K562 (cell line): ENCODE measurements around the gene SPHK1. TPM values are rescaled to one million over a fixed set of nuclear protein-coding genes. Genes with fewer than 3 reads are reported as not detected.

Experiments used
- ATAC-seq: fragments of 200-7000 bp; cut with Tn5 transposase; 3 replicates; pipeline ENCODE4 v1.9.1; 2020; ENCODE audit warnings: moderate library complexity
- BruUV-seq: library from RNA; stranded (reverse); fragments of 400-500 nt; replicated peaks from 2 replicates; lab custom pipeline; 2021; lab: Mats Ljungman, UMichigan
- CTCF ChIA-PET: fragments of 300-600 bp; formaldehyde crosslinking; extraction: SDS; loops from one replicate; lab custom pipeline; 2021; ENCODE audit warnings: low intra/inter-chr PET ratio; lab: Yijun Ruan, JAX
- POLR2A ChIA-PET: fragments of 300-600, 350-650 bp; sonication (Branson Sonifier 250); formaldehyde crosslinking; extraction: SDS; loops from one replicate; lab custom pipeline; 2021; ENCODE audit warnings: antibody characterized with exemption, inconsistent platforms; lab: Yijun Ruan, JAX
- DNase-seq, 4 experiments: peaks; one replicate each; pipeline versions ENCODE4 v3.0.0 to v3.0.0-alpha.2; 2011 to 2018; ENCODE audit warnings: low spot score in 3 of 4, mixed read lengths in 3 of 4; ENCODE audit errors: extremely low read depth in 1 of 4
- FAIRE-seq: peaks from 2 replicates; lab custom pipeline; 2011; peaks lifted over from hg19 to GRCh38; lab: Jason Lieb, UNC
- H2AFZ ChIP-seq: 2 replicates; pipeline ENCODE4 v1.6.0; 2011; ENCODE audit warnings: low read depth, low read length, control low read depth, inconsistent platforms
- H3K27ac ChIP-seq: fragments of 200-600 bp; 3 replicates; pipeline ENCODE4 v1.8.0; 2011; ENCODE audit warnings: low read depth, mild to moderate bottlenecking, control low read depth, inconsistent platforms, low read length, moderate library complexity, mixed read lengths; ENCODE audit errors: extremely low read depth
- H3K27me3 ChIP-seq, 2 experiments: fragments of 300-600 bp in 1 of 2; 2 replicates in 1 of 2; 3 replicates in 1 of 2; pipeline versions ENCODE4 v1.6.0 to v1.8.0; 2011; ENCODE audit warnings: inconsistent platforms in 2 of 2, low read length in 2 of 2, mild to moderate bottlenecking in 1 of 2, mixed read lengths in 1 of 2, moderate library complexity in 1 of 2; ENCODE audit not compliant: control insufficient read depth in 2 of 2, insufficient read depth in 2 of 2
- H3K36me3 ChIP-seq: fragments of 300-600 bp; 3 replicates; pipeline ENCODE4 v1.8.0; 2011; ENCODE audit warnings: mild to moderate bottlenecking, low read length, inconsistent platforms; ENCODE audit not compliant: control insufficient read depth, insufficient read depth
- H3K4me1 ChIP-seq, 2 experiments: fragments of 200-600 bp in 1 of 2; replicated peaks in 1 of 2; 2 replicates in 1 of 2; 3 replicates in 1 of 2; pipeline versions ENCODE4 v1.5.1 to v1.8.0; 2011; ENCODE audit warnings: inconsistent platforms in 2 of 2, low read length in 2 of 2, mild to moderate bottlenecking in 1 of 2, mixed read lengths in 1 of 2, moderate library complexity in 1 of 2; ENCODE audit not compliant: control insufficient read depth in 2 of 2, insufficient read depth in 2 of 2
- H3K4me2 ChIP-seq: 2 replicates; pipeline ENCODE4 v1.6.1; 2011; ENCODE audit warnings: low read length, control low read depth, inconsistent platforms, mixed read lengths; ENCODE audit not compliant: insufficient read depth
- H3K4me3 ChIP-seq: fragments of 200-600 bp; sonication (generic), shearing (Covaris generic); 2 replicates; pipeline ENCODE4 v1.5.1; 2016; ENCODE audit warnings: control low read depth, inconsistent platforms
- H3K79me2 ChIP-seq: fragments of 200-600 bp; 3 replicates; pipeline ENCODE4 v1.8.0; 2011; ENCODE audit warnings: low read length, inconsistent platforms; ENCODE audit not compliant: control insufficient read depth, insufficient read depth
- H3K9ac ChIP-seq, 2 experiments: 2 replicates each; pipeline versions ENCODE4 v1.6.0 to v1.6.1; 2011; ENCODE audit warnings: low read depth in 2 of 2, low read length in 2 of 2, control low read depth in 1 of 2, inconsistent platforms in 1 of 2, mild to moderate bottlenecking in 1 of 2, mixed read lengths in 1 of 2; ENCODE audit not compliant: insufficient read depth in 1 of 2
- H3K9me1 ChIP-seq: one replicate; pipeline ENCODE4 v1.6.0; 2011; ENCODE audit warnings: inconsistent platforms, mild to moderate bottlenecking, low read length, moderate library complexity; ENCODE audit not compliant: control insufficient read depth, insufficient read depth
- H3K9me3 ChIP-seq: replicated peaks from 2 replicates; pipeline ENCODE4 v1.5.1; 2011; ENCODE audit warnings: low read depth, low read length, inconsistent platforms; ENCODE audit not compliant: control insufficient read depth, insufficient read depth
- H4K20me1 ChIP-seq: replicated peaks from 2 replicates; pipeline ENCODE4 v1.6.1; 2011; ENCODE audit warnings: low read length, inconsistent platforms, mixed read lengths; ENCODE audit not compliant: control insufficient read depth, insufficient read depth
- BDP1 ChIP-seq: IDR thresholded peaks from 3 replicates; pipeline ENCODE4 v1.6.1; 2011; ENCODE audit not compliant: insufficient read length, insufficient read depth
- CBX3 ChIP-seq, 2 experiments: IDR thresholded peaks; 1 replicate in 1 of 2; 2 replicates in 1 of 2; pipeline ENCODE4 v1.6.1; 2012; ENCODE audit warnings: inconsistent platforms in 2 of 2, low read length in 2 of 2, borderline replicate concordance in 1 of 2, control low read depth in 1 of 2
- CCAR2 ChIP-seq: fragments of 200-400 bp; formaldehyde crosslinking; IDR thresholded peaks from 2 replicates; pipeline ENCODE4 v1.6.1; 2017; ENCODE audit warnings: mild to moderate bottlenecking, low read depth, low read length
- FOXJ3 ChIP-seq: sonication (generic); formaldehyde crosslinking; IDR thresholded peaks from 2 replicates; pipeline ENCODE4 v1.4.0; 2020; ENCODE audit warnings: mild to moderate bottlenecking, missing genetic modification reagents
- HDAC8 ChIP-seq: fragments of 450-650 bp; IDR thresholded peaks from 2 replicates; pipeline ENCODE4 v1.6.1; 2016; ENCODE audit warnings: mild to moderate bottlenecking, missing genetic modification characterization, moderate library complexity, missing compliant biosample characterization
- HES1 ChIP-seq: fragments of 450-650 bp; IDR thresholded peaks from 2 replicates; pipeline ENCODE4 v1.6.1; 2016; ENCODE audit warnings: low read depth, mild to moderate bottlenecking, moderate library complexity
- MYC ChIP-seq, 2 experiments: fragments of 250-450 bp in 1 of 2; sonication (Bioruptor Pico) in 1 of 2; IDR thresholded peaks; 2 replicates each; pipeline versions ENCODE4 v1.5.1 to v1.6.1; 2012 to 2021; ENCODE audit warnings: low read depth in 2 of 2, borderline replicate concordance in 1 of 2, improper control_type of control experiment in 1 of 2, low read length in 1 of 2, mild to moderate bottlenecking in 1 of 2, moderate library complexity in 1 of 2
- NBN ChIP-seq: fragments of 450-650 bp; IDR thresholded peaks from 2 replicates; pipeline ENCODE4 v1.6.1; 2016; ENCODE audit warnings: low read depth, mild to moderate bottlenecking
- POLR3G ChIP-seq: IDR thresholded peaks from 2 replicates; pipeline ENCODE4 v1.6.1; 2011; ENCODE audit not compliant: insufficient read length, insufficient replicate concordance; ENCODE audit errors: extremely low read depth
- SP2 ChIP-seq: IDR thresholded peaks from 2 replicates; pipeline ENCODE4 v1.6.1; 2011; ENCODE audit warnings: mild to moderate bottlenecking, low read depth, low read length, moderate library complexity; ENCODE audit not compliant: poor library complexity, severe bottlenecking; ENCODE audit errors: extremely low read depth
- SRSF3 ChIP-seq: fragments of 200-400 bp; formaldehyde crosslinking; IDR thresholded peaks from 2 replicates; pipeline ENCODE4 v1.6.1; 2016; ENCODE audit warnings: mild to moderate bottlenecking, low read length, moderate library complexity; ENCODE audit not compliant: insufficient read depth
- SUPT5H ChIP-seq: fragments of 450-650 bp; IDR thresholded peaks from 2 replicates; pipeline ENCODE4 v1.6.1; 2016
- TCFL5 ChIP-seq: fragments of 250-450 bp; sonication (Bioruptor Pico); conservative IDR thresholded peaks from 2 replicates; pipeline ENCODE4 v1.6.1; 2021; ENCODE audit warnings: mild to moderate bottlenecking, moderate library complexity, matching md5 sums
- YY1 ChIP-seq, 3 experiments: IDR thresholded peaks; 2 replicates each; pipeline ENCODE4 v1.6.1; 2011; ENCODE audit warnings: low read length in 2 of 3, mild to moderate bottlenecking in 2 of 3, moderate library complexity in 2 of 3, borderline replicate concordance in 1 of 3, control low read depth in 1 of 3, low read depth in 1 of 3; ENCODE audit not compliant: insufficient read depth in 3 of 3, insufficient replicate concordance in 2 of 3, control insufficient read depth in 1 of 3, insufficient read length in 1 of 3; ENCODE audit errors: extremely low read depth in 1 of 3
- ZC3H8 ChIP-seq: fragments of 450-650 bp; IDR thresholded peaks from 2 replicates; pipeline ENCODE4 v1.6.1; 2017
- ZFP1 ChIP-seq: fragments of 450-650 bp; formaldehyde crosslinking; IDR thresholded peaks from 2 replicates; pipeline ENCODE4 v1.4.0; 2020; ENCODE audit warnings: mild to moderate bottlenecking, mixed read lengths
- WGBS: fragments of 100-300 bp; shearing (Covaris generic); methylation state at CpG from one replicate; pipeline ENCODE4 v1.1.6; 2016; ENCODE audit warnings: low coverage, mixed read lengths; ENCODE audit not compliant: insufficient coverage; ENCODE audit errors: missing lambda C conversion rate; 5-methylcytosine and 5-hydroxymethylcytosine counted together
- in situ Hi-C: fragments of 300-500 bp; cut with MboI; formaldehyde crosslinking; loops from 4 replicates; pipeline ENCODE4 v1.15.0; 2018; ENCODE audit warnings: inconsistent platforms, mixed read lengths
- intact Hi-C: fragments of 100-400 bp; cut with micrococcal nuclease; formaldehyde crosslinking; loops from 2 replicates; pipeline ENCODE4 v1.14.2; 2022
- polyA plus RNA-seq, 8 experiments: library from polyadenylated mRNA; depleted of rRNA in 4 of 8; stranded (reverse) in 5 of 8; unstranded in 3 of 8; fragments of >200 nt; fragmentation: Nextera tagmentation in 2 of 8; fragmentation: Illumina TruSeq in 1 of 8; extraction: Ambion mirVana in 2 of 8; extraction: Trizol in 1 of 8; gene quantifications; 2 replicates each; pipeline versions ENCODE4 v1.2.1 to v1.2.3, GENCODE V29; 2011 to 2014; ENCODE audit warnings: inconsistent platforms in 1 of 8, missing spikeins in 1 of 8
- total RNA-seq, 7 experiments: library from RNA; depleted of rRNA in 6 of 7; stranded (reverse); fragments of >200 nt in 6 of 7; fragmentation: Illumina TruSeq in 2 of 7; extraction: Trizol in 2 of 7; gene quantifications; 2 replicates each; pipeline versions ENCODE4 v1.2.1 to v1.2.3, GENCODE V29; 2011 to 2021; ENCODE audit warnings: low replicate concordance in 1 of 7
- TF ChIP-seq, protein P1 (sequence below): fragments of 250-450 bp; sonication (Bioruptor Pico); IDR thresholded peaks from 2 replicates; pipeline ENCODE4 v1.8.0; 2021; ENCODE audit warnings: mild to moderate bottlenecking, moderate library complexity

The SPHK1 gene
- total and polyA plus RNA-seq, 9 of the 15 experiments (the other 6 are each of a cell fraction or from before 2014, with no cell fraction given) = 0.21 to 60.3 (median 14.5) TPM

GRCh38 chr17:76367642-76368041 lies 16.8 kb upstream of the SPHK1 start:
- BruUV-seq = no TSS peak
- Histone ChIP-seq H3K27ac (no peak overlapping the region), H3K4me3 (no peak overlapping the region), H3K27me3 (no peaks in the 10 kb centered on the region), H3K36me3 (no peaks in the 10 kb centered on the region), H3K9me1 (no peaks in the 10 kb centered on the region), H3K4me2 (no peak overlapping the region), H3K9me3 (no peaks in the 10 kb centered on the region), H3K9ac (no peak overlapping the region), H4K20me1 (no peaks in the 10 kb centered on the region), H3K79me2 (no peaks in the 10 kb centered on the region), H3K4me1 (peaks cover 4 to 23% of the 10 kb centered on the region in 2 experiments; a peak in 4 of 5 replicates), H2AFZ (no peak overlapping the region)
- TF ChIP-seq TCFL5 (CRISPR knock-in tag) (no peak), SRSF3 (no peak), ZC3H8 (no peak), CCAR2 (no peak), SP2 (no peak), FOXJ3 (CRISPR knock-in tag) (no peak), BDP1 (no peak), MYC (IDR thresholded peaks at IDR 0.05; ENCODE audit: low read depth, low read length) (no peak), MYC (CRISPR knock-in tag; IDR thresholded peaks at IDR 0.05; ENCODE audit: borderline replicate concordance, low read depth) (no peak), YY1 (IDR thresholded peaks at IDR 0.05; ENCODE audit: borderline replicate concordance in 1 of 3, control insufficient read depth in 1 of 3, extremely low read depth in 1 of 3, insufficient read depth in 3 of 3, insufficient read length in 1 of 3, insufficient replicate concordance in 2 of 3, low read depth in 1 of 3, low read length in 2 of 3) (no peak), CBX3 (IDR thresholded peaks at IDR 0.05; ENCODE audit: borderline replicate concordance in 1 of 2, low read length in 2 of 2) (no peak), HDAC8 (tag) (no peak), ZFP1 (CRISPR knock-in tag) (no peak), SUPT5H (no peak), POLR3G (no peak), HES1 (no peak), NBN (no peak)
- TF ChIP-seq, protein P1, sequence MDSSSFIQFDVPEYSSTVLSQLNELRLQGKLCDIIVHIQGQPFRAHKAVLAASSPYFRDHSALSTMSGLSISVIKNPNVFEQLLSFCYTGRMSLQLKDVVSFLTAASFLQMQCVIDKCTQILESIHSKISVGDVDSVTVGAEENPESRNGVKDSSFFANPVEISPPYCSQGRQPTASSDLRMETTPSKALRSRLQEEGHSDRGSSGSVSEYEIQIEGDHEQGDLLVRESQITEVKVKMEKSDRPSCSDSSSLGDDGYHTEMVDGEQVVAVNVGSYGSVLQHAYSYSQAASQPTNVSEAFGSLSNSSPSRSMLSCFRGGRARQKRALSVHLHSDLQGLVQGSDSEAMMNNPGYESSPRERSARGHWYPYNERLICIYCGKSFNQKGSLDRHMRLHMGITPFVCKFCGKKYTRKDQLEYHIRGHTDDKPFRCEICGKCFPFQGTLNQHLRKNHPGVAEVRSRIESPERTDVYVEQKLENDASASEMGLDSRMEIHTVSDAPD (CRISPR knock-in tag) = no peak
- ATAC-seq (no peak), FAIRE-seq (no peak), DNase-seq (no peak)
- intact Hi-C loops (no loop called here), in situ Hi-C loops (no loop called here)
- ChIA-PET POLR2A (interaction anchor here (0.8 to 1.5 kb wide), 2 partner anchors 10 to 12 kb away, joined by 3 to 4 read pairs; no protein-coding TSS in a partner anchor), CTCF (no interaction called here)
- 51% methylated on average over 6 of the region's 6 CpGs for WGBS
